AG08395 (cell line): Measurements from ENCODE around the gene ARHGEF17.

ENCODE experiments used
- DNase-seq: peaks from one replicate; pipeline ENCODE4 v3.0.0; 2012; ENCODE audit warnings: mixed read lengths, low spot score

Gene ARHGEF17

DNA sequence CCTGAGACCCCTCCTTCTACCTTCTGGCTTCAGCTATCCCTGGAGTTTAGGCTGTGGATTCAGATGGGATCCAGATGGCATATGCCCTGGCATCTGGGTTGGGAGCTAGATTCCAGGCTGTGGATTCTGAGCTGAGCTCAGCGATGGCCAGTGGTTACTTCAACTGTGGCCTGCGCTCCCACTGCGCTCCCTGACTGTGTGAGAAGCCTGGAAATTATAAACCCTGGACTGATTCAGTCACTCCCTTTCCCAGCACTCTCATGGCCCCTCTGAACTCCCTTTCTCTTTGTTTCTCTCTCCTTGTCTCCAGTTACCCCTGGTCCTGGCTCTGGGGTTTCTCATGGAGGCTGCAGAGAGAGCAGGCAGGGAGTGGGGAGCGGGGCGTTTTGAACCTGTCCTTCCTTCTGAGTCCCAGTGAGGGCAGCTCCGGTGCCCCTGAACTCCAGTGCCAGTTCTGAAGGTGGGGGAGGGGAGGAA is 4.8 kb downstream of the ARHGEF17 start:
- peak; percentile 62 for DNase-seq

DNA sequence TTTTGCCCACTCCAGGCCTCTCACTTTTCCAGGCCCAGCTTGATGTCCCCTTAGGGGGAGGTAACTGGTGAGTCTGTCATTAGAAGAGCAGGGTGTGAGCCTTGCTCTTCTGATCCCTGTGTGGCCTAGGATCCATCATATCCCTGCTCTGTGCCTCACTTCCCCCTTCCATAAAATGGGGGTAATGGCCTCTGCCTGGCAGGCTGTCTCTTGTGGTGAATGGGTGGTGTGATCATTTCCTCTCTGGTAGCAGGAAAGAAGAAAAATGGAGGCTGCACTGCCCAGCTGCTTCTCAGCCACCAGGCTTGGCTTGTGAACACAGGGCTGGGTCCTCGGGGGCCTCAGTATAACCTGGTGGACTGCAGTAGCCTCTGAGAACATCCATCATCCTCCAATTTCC is 5.6 kb downstream of the ARHGEF17 start:
- no peak for DNase-seq

DNA sequence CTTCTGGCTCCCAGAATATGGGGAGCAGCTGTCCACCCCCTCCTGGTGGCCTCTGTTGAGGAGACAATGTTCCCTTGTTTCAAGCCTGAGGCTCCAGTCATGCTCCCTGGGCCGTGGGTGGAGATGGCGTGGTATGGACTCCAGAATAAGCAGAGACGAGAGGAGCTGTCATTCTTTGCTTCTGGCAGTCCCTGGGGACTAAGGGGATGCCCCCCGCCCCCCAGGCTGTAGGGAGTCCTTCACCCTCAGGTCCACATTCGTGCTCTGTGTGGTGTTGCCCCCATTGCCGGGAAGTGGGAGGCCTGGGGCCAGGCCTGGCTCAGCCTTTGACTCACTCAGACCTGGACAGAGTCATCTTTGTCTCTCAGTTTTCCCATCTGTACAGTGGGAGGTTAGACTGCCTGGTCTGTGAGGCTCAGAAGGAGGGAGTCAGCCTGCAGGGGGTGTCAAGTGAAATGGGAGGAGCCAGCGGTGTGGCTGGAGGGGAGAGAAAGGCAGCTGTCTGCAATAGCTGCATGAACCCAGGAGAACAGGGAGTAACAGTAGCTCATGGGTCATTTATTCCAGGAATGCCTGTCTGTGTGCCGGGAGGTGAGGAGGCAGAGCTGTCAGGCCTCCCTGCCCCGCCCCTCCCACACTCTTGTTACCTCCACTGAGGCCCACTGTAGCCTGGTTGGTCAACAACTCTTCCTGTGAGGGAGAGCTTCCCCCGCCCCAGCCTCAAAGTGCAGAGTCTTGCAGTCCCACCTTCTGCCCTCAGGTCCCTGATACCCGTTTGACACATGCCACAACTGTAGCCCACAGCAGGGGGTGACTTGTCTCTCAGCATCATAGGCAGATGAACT is 6.3 kb downstream of the ARHGEF17 start:
- DNase-seq = peak; percentile 43

DNA sequence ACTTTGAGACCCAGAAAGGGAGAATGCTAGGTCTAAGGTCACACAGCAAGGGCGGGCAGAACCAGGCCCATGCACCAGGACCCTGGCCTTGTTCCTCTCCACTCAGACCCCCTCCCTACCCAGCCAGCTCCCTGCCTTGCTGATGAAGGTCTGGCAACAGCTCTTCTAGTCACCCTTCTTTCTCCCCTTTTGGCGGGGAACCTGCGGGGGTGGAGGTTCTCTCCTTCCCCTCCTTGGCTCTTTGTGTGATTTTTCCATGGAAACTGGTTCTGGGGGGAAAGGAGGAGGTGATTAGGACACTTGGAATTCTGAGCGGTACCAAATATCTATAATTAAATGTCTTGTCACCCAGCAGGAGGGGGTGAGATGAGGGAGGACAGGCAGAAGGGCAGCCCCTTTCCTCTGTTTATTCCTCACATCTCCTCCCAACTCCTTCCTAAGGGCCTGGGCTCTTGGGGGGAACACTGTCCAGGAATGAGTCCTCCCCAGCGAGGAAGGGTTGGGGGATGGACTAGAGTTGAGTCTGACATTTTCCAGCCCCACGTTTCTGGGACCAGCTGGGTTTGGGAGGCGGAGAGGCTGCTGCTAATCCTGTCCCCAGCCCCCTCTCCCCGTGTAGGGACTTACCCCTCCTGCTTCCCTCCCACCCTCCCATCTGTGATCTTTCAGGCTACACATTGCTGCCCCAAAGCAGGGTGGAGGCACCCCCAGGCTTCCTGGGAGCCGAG is 7.4 kb downstream of the ARHGEF17 start:
- peak; percentile 35 for DNase-seq

DNA sequence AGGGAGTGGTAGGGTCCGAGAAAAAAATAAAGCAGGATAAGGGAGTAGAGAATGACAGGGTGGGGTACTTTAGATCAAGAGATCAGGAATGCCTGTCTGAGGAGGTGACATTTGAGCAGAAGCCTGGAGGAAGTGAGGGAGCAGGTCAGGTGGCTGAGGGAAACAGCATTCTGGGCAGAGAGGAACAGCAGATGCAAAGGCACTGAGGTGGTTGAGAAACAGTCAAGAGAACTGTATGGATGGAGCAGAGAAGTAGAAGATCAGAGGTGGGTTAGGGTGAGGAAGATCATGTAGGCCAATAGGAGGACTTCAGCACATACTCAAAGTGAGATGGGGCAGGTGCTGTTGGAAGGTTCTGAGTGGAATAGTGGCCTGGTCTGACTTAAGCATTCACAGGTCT is 8.3 kb downstream of the ARHGEF17 start:
- no peak for DNase-seq

DNA sequence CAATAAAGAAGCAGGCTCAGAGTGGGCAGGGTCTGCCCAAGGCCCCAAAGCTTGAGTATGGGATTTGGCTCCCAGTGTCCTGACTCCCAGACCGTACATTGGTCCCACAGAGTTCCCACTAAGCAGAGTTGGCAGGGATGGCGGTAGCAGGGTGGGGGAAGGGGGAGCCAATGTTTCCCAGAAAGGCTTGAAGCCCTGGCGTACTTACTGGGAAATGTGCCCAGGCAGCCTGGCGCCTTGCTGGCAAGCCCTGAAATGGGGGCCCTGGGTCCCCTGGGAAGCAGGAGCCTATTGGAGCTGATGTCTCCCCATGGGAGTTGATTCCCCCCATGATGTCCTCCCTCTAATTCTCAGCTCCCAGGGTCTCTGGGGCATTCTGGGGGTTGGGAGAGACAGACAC is 9.3 kb downstream of the ARHGEF17 start:
- DNase-seq = peak; percentile 27

DNA sequence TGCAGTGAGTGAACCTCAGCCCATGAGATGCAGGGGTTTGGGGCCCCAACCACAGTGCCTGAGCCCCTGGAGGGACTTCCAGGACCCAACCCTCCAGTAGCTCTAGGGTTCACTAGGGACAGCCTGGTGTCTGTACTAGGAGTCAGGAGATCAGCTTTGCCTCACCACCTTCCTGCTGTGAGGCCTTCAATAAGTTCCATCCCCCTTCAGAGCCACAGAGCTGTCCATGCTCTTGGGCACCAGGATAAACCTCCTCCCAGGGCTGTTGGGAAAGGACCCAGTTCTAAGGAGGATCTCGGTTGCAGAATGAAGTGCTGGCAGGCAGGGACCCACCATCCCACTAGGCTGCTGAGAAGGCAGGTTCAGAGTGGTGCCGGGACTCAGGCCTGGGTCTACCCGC is 9.7 kb downstream of the ARHGEF17 start:
- no peak for DNase-seq

DNA sequence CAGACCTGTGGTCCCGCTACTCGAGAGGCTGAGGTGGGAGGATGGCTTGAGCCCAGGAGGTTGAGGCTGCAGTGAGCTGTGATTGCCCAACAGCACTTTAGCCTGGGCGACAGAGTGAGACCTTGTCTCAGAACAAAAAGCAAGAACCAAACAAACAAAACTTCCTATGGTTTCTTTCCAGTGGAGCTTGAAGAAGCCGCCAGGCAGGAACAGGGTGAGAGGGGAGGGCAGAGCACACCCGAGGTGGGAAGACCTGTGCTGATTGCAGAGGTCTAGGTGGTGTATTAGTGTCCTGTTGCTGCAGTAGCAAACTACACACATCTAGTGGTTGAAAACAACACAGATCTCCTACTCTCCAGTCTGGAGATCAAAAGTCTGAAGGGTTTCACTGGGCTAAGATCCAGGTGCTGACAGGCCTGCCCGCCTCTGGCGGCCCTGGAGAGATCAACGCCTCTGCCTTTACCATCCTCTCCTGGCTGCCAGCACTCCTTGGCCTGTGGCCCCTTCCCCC is 10.5 kb downstream of the ARHGEF17 start:
- DNase-seq = no peak

DNA sequence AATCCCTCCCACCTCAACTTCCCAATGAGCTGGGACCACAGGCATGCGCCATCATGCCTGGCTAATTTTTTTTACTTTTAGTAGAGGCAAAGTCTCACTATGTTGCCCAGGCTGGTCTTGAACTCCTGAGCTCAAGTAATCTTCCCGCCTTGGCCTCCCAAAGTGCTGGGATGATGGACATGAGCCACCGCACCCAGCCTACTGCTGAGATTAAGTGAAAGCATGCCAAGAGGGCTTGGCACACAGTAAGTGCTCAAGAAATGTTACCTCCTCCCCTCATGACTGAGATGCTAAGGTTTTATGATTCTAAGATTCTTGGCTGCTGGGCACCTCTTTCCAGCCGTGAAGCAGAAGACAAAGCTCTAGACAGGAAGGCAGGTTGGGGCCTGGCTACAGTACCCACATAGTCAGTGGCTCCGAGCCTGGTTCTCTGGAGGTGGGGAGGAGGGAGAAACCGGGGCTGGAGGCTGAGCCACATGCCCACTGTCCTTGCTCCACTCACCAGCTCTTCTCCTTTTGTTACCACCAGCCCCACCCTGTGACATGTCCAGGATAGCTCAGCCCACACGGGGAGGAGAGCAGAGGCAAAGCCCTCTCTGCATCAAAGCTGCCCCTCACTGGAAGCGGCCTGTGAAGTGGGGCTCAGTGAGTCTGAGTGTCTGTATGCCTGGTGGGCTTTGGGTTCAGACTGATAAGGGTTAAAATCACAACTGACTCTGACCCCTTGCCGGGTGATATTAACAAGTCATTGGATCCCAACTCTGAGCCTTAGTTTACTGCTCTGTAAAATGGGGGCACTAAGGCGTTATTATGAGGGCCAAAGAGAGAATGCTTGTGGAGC is 12.9 kb downstream of the ARHGEF17 start:
- DNase-seq = peak; percentile 33

DNA sequence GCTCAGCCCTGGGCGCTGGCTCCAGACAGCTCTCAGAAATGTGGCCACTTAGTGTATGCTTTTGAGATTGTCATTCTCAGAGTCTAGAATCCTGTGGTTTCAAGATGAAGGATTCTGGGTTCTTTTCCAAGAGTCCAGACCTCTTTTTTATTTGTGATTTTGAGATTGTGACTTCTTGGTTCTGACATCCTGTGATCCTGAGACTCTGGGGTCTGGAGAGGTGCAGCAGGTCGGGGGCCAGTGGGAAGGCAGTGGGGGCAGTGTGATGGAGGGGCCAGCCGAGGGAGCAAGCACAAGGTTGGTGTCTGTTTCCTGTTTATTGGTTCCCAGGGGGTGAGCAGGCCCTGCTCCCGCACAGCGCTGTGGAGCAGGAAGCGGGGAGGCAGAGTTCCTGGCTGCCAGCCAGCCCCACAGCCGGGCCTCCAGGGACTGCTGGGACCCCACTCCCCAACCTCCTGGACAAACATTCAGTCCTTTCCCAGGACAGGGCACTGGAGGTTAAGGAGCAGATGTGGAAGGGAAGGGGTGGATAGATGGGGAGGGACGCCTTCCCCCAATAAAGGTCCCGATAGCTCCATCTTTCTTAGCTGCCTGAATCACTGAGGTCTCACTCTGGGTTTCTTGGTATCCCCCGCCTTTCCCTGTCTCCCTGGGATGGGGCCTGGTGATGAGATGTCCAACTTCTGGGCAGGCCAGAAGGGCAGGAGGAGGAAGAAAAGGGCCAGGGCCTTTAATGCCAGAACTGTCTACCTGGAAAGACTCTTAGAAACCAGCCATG is 13.7 kb downstream of the ARHGEF17 start:
- peak; percentile 54 for DNase-seq

DNA sequence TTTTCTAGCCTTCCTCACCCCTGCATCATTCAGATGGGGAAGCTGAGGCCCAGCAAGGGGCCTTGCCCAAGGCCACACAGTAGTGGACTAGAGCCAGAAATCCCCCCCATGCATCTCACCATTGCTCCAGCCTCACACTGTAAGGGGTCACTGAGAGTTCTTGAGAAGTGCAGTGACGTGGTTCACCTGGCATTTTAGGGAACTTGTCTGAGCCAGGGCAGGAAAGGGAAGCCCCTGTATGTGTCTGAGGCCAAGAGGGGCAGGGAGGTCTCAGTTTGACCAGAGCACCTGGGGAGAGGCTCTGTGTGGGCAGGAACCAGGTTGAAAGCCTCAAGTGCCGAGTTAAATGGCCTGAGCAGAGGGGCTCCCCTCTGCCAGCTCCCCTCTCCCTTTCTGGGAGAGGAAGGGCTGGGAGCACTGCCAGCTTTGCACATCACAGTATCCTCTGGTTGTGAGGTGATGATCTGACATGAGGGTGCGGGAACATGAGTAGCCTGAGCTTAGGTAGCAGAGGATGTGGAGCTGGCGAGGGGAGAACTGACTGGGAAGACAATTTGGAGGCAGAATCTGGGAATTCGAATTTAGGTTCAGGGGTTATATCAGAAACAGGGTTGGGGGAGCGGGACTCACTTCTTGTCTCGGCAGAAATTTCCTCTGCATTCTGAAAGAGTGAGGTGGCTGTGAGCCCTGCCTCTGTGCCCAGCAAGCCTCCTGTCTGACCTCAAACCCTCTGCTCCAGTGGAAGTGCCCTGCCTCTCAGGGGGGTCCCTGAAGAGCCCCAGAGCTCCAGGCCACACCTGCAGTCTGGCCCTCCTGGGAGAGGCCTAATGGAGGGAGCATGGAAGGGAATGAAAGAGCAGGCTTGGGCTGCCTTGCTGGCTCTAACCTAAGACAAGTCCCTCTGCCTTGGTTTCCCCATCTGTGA is 14.6 kb downstream of the ARHGEF17 start:
- no peak for DNase-seq

DNA sequence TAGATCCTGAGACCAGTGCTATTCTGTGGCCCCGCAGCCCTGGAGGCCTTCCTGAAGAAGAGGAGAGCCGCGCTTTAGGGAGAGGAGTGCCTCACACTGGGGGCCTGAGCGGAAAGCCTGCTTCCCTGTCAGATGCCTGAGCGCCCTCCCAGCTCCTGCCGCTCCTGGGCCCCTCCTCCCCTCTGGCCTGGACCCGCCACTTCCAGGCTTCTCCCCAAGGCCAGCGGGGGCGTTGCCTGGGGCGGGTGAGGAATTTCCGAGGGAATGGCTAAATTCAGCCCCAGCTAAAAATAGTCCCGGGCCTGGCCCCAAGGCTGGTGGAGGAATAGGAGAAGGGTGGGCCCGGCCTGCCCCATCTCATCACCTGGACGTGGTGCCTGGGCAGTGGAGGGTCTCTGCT is 15.4 kb downstream of the ARHGEF17 start:
- peak; percentile 85 for DNase-seq

DNA sequence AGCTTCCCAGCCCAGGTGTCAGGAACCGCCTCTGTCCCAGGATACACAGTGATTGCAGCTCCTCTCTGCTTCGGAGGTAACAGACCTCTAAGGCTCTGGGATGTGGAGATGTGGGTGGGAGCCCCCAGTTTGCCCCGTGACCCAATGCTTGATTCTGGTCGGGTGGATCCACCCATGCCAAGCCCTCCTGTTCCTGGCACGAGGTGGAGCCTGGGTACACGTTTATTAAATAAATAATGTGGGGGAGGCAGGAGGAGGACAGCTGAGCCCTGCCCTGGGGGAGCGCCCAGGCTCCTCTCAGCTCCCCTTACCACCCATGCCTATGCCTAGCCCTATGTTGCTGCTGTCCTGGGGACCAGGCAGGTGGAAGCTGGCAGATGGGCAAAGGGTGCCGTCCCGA is 16.0 kb downstream of the ARHGEF17 start:
- DNase-seq = no peak

DNA sequence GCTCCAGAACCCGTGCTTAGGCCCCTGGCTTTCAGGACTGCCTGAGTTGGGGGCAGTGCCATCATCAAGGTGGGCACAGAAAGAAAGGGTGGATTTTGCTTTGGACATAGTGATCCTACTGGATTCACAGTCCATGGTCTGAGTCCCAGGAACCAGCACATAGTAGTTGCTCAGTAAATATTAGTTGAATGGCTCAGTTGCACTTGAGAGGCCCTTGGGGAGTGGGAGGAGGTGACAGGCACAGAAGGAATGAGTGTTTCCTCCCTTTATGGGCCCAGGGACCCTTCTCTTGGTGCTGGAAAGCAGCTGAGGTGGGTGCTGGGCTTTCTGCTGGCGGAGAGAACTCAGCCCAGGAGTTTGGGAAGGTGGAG is 16.6 kb downstream of the ARHGEF17 start:
- DNase-seq = no peak

DNA sequence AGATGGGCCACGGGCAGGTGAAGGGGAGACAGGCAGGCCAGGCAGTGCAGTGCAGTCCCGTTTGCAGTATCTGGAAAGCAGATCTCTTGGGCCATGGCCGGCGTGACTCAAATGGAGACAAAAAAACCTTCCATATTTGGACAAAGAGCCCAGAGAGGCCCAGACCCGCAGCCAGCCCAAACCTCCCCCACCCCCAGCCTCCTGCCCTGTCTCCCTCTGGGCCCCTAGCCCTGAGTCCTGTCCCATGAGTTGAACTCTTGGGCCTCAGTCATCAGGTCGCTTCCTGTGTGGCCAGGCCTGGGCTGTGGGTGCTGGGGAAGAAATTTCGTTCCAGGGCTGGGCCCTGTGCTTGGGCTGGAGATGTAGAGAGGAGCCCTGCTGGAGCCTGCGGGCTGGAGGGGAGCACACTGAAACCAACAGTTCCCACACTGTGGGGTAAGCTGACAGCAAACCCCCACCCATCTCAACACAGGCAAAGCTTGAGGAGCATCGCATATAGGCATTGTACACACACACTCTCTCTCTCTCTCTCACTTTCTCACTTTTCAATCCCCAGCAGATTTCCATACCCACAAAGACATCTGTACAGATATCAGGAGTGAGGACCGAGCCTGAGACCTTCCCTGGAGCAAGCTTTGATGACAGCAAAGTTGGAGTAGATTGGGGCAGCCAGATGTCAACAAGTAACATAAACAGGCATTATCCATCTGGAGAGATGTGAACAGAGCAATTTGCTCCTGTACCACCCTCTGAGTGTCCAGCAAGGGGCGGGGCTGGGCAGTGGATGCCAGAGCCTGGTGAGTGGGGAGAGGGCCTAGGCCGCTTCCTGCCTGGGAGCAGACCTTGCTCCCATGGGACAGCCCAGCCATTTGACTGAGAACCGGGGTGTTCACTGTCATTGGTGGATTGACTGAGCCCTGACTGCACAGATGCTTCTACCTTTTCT is 17.2 kb downstream of the ARHGEF17 start:
- DNase-seq = peak; percentile 65

DNA sequence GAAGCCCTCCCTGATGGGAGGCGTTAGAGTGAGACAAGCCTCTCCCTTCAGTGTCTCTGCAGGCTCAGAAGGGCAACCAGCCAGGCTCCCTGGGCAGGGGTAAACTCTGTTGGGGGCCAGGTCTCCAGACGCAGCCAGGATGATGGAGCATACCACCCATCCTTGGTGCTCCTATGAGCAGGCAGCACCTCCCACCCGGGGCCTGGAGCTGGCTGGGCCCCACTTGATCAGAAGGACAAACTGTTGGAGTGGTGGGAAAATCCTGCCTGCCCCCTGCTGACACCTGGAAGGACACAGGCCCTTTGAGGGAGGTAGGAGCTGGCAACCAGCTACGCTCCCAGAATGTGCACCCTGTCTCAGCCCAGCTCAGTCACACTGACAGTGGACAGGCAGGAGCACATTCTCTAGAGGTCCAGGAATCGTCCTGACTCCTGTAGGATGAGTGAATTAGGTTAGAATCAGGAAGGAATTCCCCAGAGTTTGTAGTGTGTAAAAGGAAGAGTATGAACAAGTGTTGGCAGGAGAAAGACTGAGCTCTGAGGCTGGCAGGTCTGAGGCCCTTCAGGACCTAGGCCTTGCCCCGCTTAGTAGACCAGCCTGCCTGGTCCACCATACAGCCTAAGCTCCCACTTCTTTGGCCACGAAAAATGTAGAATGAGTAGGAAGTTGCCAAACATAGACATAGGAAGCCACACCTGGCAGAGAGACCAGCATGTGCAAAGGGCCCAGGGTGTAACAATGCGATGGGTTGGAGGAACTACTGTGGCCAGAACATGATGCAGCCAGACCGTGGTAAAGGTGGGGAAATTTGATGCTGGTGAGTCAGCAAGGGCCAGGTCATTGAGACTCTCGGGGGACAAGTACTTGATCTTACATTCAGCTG is 19.1 kb downstream of the ARHGEF17 start:
- no peak for DNase-seq

DNA sequence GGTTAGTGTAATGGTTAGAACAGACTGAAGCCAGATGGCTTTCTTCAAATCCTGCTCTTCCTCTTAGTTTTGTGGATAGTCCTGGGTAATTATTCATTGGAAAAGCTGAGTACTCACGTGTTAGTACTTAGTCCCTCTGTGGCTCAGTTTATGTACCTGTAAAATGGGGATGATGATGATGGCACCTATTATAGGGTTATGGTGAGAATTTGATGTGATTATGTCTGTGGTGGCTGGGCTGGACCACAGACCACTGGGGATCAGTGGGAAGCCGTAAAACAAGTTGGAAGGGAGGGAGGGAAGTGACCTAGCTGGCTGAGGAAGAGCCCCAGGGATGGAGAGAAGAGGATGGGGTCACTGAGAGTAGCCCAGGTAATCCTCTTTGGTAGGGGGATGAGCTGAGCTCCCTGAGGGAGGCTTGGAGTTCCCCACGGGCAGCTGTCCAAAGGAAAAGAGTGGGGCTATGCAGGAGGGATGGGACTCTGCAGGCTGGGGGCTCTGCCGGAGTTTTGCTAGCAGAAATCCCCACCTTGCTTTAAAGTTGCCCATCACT is 19.8 kb downstream of the ARHGEF17 start:
- no peak for DNase-seq

DNA sequence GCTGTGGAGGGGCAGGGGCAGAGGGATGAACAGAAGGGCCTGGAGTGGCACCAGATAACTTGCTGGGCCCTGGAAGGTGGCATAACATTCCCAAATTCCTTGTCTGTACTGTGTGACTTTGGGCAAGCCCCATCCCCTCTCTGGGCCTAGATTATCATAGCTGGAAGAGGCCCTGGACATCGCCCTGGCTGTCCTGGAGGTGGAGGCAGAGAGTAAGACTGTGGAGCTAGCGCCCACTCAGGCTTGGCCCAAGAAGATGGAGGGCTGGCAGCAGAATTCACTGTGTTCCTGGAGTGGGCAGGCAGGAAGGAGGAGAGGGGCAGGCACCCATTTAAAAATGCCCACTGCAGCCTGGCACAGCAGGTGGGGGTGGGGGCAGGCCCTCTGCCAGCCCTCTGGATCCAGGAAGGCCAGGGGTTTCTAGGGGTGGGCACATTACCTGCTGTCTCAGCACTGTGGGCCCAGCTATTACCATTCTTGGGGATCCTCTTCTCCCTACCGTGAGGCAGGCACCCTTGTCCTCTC is 22.6 kb downstream of the ARHGEF17 start:
- DNase-seq = peak; percentile 67
